Parietal lobe (tissue), 2 donors: Measurements from ENCODE around the gene IMPA2. TPM values are rescaled to one million over a fixed set of nuclear protein-coding genes. Genes with fewer than 3 reads are reported as not detected.

Source experiments
- small RNA-seq: library from RNA; depleted of rRNA; stranded (forward); fragments of <200 nt; gene quantifications from one replicate; pipeline ENCODE3, GENCODE V24; 2014; ENCODE audit warnings: low replicate concordance
- total RNA-seq: library from RNA; depleted of rRNA; stranded (reverse); fragments of >200 nt; gene quantifications from one replicate; pipeline ENCODE4 v1.2.3, GENCODE V29; 2014

IMPA2 gene
- total RNA-seq = 2.8 TPM

GRCh38 chr18:11981192-11981542, at the start of gene IMPA2:
Gene IMPA2 (plus strand): TSS chr18:11981507. CDS start chr18:11981670, 163 bp downstream.

Small RNAs within 50 kb of the gene (small RNA-seq; reads per million reads assigned to genes)
- gene AP001542.1 = not detected

Other genes starting within 250 kb of the IMPA2 start
- gene CHMP1B, start 130.1 kb upstream of the IMPA2 start, total RNA-seq = 54.5 TPM
- gene MPPE1, start 73.2 kb upstream of the IMPA2 start, total RNA-seq = 31.9 TPM
- gene ANKRD62, start 112.3 kb downstream of the IMPA2 start, total RNA-seq = 0.63 TPM